ENCODE results near the gene ZEB1.

Gene ZEB1

GRCh38 chr10:31421322-31421721, 102.3 kb downstream of the ZEB1 start:
- TF ChIP-seq CTCF (IDR thresholded peaks at IDR 0.05; ENCODE audit: insufficient read depth, low read length, poor library complexity, severe bottlenecking) (no peak), EZH2phosphoT487 (conservative IDR thresholded peaks at IDR 0.05; ENCODE audit: low read length) (no peak)

GRCh38 chr10:31422634-31423033, 103.6 kb downstream of the ZEB1 start:
- no peaks in the 10 kb centered on the region for H3F3A ChIP-seq (ENCODE audit: insufficient read depth)

More at GRCh38 chr10:31421322-31421721, 102.3 kb downstream of the ZEB1 start:
- Histone ChIP-seq H4K20me1 (ENCODE audit: low read depth, low read length) (peaks cover 11% of the 10 kb centered on the region), H2AFZ (ENCODE audit: low read depth, low read length, severe bottlenecking) (no peak overlapping the region), H3K27ac (ENCODE audit: low read depth, low read length) (no peak overlapping the region), H3K9me3 (ENCODE audit: insufficient read depth, low read length) (no peaks in the 10 kb centered on the region), H3K79me2 (ENCODE audit: insufficient read depth, low read length) (peaks cover 74% of the 10 kb centered on the region), H3F3A (ENCODE audit: insufficient read depth) (no peaks in the 10 kb centered on the region), H3K9ac (ENCODE audit: low read length) (no peak overlapping the region), H3K4me3 (ENCODE audit: insufficient read depth, low read length, poor library complexity, severe bottlenecking) (no peak overlapping the region), H3K36me3 (ENCODE audit: low read length) (no peaks in the 10 kb centered on the region), H3K27me3 (ENCODE audit: low read length) (no peaks in the 10 kb centered on the region), H3K4me2 (ENCODE audit: low read depth, low read length, poor library complexity, severe bottlenecking) (no peak overlapping the region), H3K9me2 (replicated peaks; ENCODE audit: insufficient read depth, low read length) (no peaks in the 10 kb centered on the region)

GRCh38 chr10:31424473-31424872, 105.5 kb downstream of the ZEB1 start:
- no peak overlapping the region for H3K4me3 ChIP-seq (ENCODE audit: insufficient read depth, low read length, poor library complexity, severe bottlenecking)
- peaks cover 11% of the 10 kb centered on the region; the same call in 1 of the 2 replicates for H4K20me1 ChIP-seq (ENCODE audit: low read depth, low read length)
- H3K79me2 ChIP-seq (ENCODE audit: insufficient read depth, low read length) = peaks cover 84% of the 10 kb centered on the region
- TF ChIP-seq CTCF (IDR thresholded peaks at IDR 0.05; ENCODE audit: insufficient read depth, low read length, poor library complexity, severe bottlenecking) (no peak), EZH2phosphoT487 (conservative IDR thresholded peaks at IDR 0.05; ENCODE audit: low read length) (no peak)
- H3K4me2 ChIP-seq (ENCODE audit: low read depth, low read length, poor library complexity, severe bottlenecking) = no peak overlapping the region
- no peaks in the 10 kb centered on the region for H3K9me3 ChIP-seq (ENCODE audit: insufficient read depth, low read length)
- no peaks in the 10 kb centered on the region for H3K36me3 ChIP-seq (ENCODE audit: low read length)
- no peaks in the 10 kb centered on the region for H3F3A ChIP-seq (ENCODE audit: insufficient read depth)
- no peak overlapping the region for H3K27ac ChIP-seq (ENCODE audit: low read depth, low read length)
- no peak overlapping the region for H2AFZ ChIP-seq (ENCODE audit: low read depth, low read length, severe bottlenecking)
- no peaks in the 10 kb centered on the region for H3K9me2 ChIP-seq (replicated peaks; ENCODE audit: insufficient read depth, low read length)
- H3K9ac ChIP-seq (ENCODE audit: low read length) = no peak overlapping the region
- H3K27me3 ChIP-seq (ENCODE audit: low read length) = no peaks in the 10 kb centered on the region

More at GRCh38 chr10:31422634-31423033, 103.6 kb downstream of the ZEB1 start:
- Histone ChIP-seq H3K36me3 (ENCODE audit: low read length) (no peaks in the 10 kb centered on the region), H4K20me1 (ENCODE audit: low read depth, low read length) (peaks cover 11% of the 10 kb centered on the region), H3K4me2 (ENCODE audit: low read depth, low read length, poor library complexity, severe bottlenecking) (no peak overlapping the region), H3K27me3 (ENCODE audit: low read length) (no peaks in the 10 kb centered on the region), H3K27ac (ENCODE audit: low read depth, low read length) (no peak overlapping the region), H3K79me2 (ENCODE audit: insufficient read depth, low read length) (peaks cover 83% of the 10 kb centered on the region), H2AFZ (ENCODE audit: low read depth, low read length, severe bottlenecking) (no peak overlapping the region), H3K9me3 (ENCODE audit: insufficient read depth, low read length) (no peaks in the 10 kb centered on the region), H3K9ac (ENCODE audit: low read length) (no peak overlapping the region), H3K4me3 (ENCODE audit: insufficient read depth, low read length, poor library complexity, severe bottlenecking) (no peak overlapping the region), H3K9me2 (replicated peaks; ENCODE audit: insufficient read depth, low read length) (no peaks in the 10 kb centered on the region)
- no peak for TF ChIP-seq CTCF (IDR thresholded peaks at IDR 0.05; ENCODE audit: insufficient read depth, low read length, poor library complexity, severe bottlenecking)
- TF ChIP-seq EZH2phosphoT487 (conservative IDR thresholded peaks at IDR 0.05; ENCODE audit: low read length) = no peak
